ENCODE results near the gene PLOD3. TPM values are rescaled to one million over a fixed set of nuclear protein-coding genes. Genes with fewer than 3 reads are reported as not detected.
"Not testable (repeated sequence)": the region's sequence is repeated elsewhere in the genome, so short reads cannot be mapped to it uniquely, and the experiment has no call there.

PLOD3 gene
- total RNA-seq, 5 donors from 2014 or later (not counting 1 experiment from before 2014, with no cell fraction given), result 27.7 to 74.2 (median 58.8) TPM

GRCh38 chr7:101207459-101207858 is 9.9 kb downstream of the PLOD3 start:
- CTCF ChIA-PET, result no interaction called here
- WGBS (ENCODE audit: insufficient coverage), result 93% methylated on average over 15 of the region's 17 CpGs
- H3K36me3 ChIP-seq (ENCODE audit: control insufficient read depth in 2 of 2, extremely low read depth in 1 of 2, insufficient read depth in 1 of 2, low read length in 1 of 2), result peaks cover 17 to 21% of the 10 kb centered on the region in 2 donors

GRCh38 chr7:101206665-101207042 is 10.7 kb downstream of the PLOD3 start:
- CTCF ChIA-PET, result no interaction called here
- H3K36me3 Mint-ChIP-seq, result peaks cover 24% of the 10 kb centered on the region
- peaks cover 0 to 20% of the 10 kb centered on the region in 2 experiments for H3K4me1 ChIP-seq (ENCODE audit: control insufficient read depth in 1 of 2, extremely low read depth in 1 of 2, insufficient read depth in 2 of 2, low read length in 2 of 2)
- no peak overlapping the region for H3K27ac Mint-ChIP-seq
- peaks cover 8 to 12% (median 9%) of the 10 kb centered on the region in 3 donors for H3K4me1 Mint-ChIP-seq
- no peak for DNase-seq
- no peaks in the 10 kb centered on the region for H3K9me3 Mint-ChIP-seq
- peaks cover 13 to 21% of the 10 kb centered on the region in 2 donors for H3K36me3 ChIP-seq (ENCODE audit: control insufficient read depth in 2 of 2, extremely low read depth in 1 of 2, insufficient read depth in 1 of 2, low read length in 1 of 2)
- 75% methylated on average over 14 of the region's 19 CpGs for WGBS (ENCODE audit: insufficient coverage)
- H3K4me3 Mint-ChIP-seq, result no peak overlapping the region
- POLR2A ChIA-PET, result no interaction called here
- H3K9me3 ChIP-seq, result no peaks in the 10 kb centered on the region
- ATAC-seq (replicated peaks in 1 of 4), result no peak
- H3K27me3 ChIP-seq (replicated peaks in 1 of 2; ENCODE audit: control insufficient read depth in 2 of 2, extremely low read depth in 1 of 2, insufficient read depth in 2 of 2, low read length in 1 of 2), result peaks cover 2 to 23% of the 10 kb centered on the region in 2 experiments
- H3K27me3 Mint-ChIP-seq, result peaks cover 12 to 14% of the 10 kb centered on the region in 2 donors
- H3K27ac ChIP-seq (ENCODE audit: low read length), result no peak overlapping the region
- H3K4me3 ChIP-seq (ENCODE audit: control insufficient read depth in 1 of 2, extremely low read depth in 1 of 2, low read length in 1 of 2), result no peak overlapping the region

More at GRCh38 chr7:101207459-101207858, 9.9 kb downstream of the PLOD3 start:
- Histone ChIP-seq H3K27ac (ENCODE audit: low read length) (no peak overlapping the region), H3K9me3 (no peaks in the 10 kb centered on the region), H3K27me3 (replicated peaks in 1 of 2; ENCODE audit: control insufficient read depth in 2 of 2, extremely low read depth in 1 of 2, insufficient read depth in 2 of 2, low read length in 1 of 2) (peaks cover 2 to 15% of the 10 kb centered on the region in 2 experiments), H3K4me1 (ENCODE audit: control insufficient read depth in 1 of 2, extremely low read depth in 1 of 2, insufficient read depth in 2 of 2, low read length in 2 of 2) (peaks cover 0 to 12% of the 10 kb centered on the region in 2 experiments), H3K4me3 (ENCODE audit: control insufficient read depth in 1 of 2, extremely low read depth in 1 of 2, low read length in 1 of 2) (no peak overlapping the region)
- peaks cover 24% of the 10 kb centered on the region for H3K36me3 Mint-ChIP-seq
- POLR2A ChIA-PET, result no interaction called here
- no peak for DNase-seq
- peaks cover 7 to 12% (median 8%) of the 10 kb centered on the region in 3 donors for H3K4me1 Mint-ChIP-seq
- no peaks in the 10 kb centered on the region for H3K9me3 Mint-ChIP-seq
- ATAC-seq (replicated peaks in 1 of 4), result no peak
- no peak overlapping the region for H3K4me3 Mint-ChIP-seq
- no peak overlapping the region for H3K27ac Mint-ChIP-seq
- peaks cover 11 to 12% of the 10 kb centered on the region in 2 donors for H3K27me3 Mint-ChIP-seq

- Mint-ChIP-seq H3K27me3 (peaks cover 14 to 18% of the 10 kb centered on the region in 2 donors), H3K36me3 (peaks cover 24% of the 10 kb centered on the region), H3K27ac (no peak overlapping the region), H3K4me3 (no peak overlapping the region), H3K4me1 (peaks cover 10 to 14% (median 12%) of the 10 kb centered on the region in 3 donors), H3K9me3 (no peaks in the 10 kb centered on the region)
- DNase-seq (no peak), ATAC-seq (replicated peaks in 1 of 4) (no peak)
- Histone ChIP-seq H3K27me3 (replicated peaks in 1 of 2; ENCODE audit: control insufficient read depth in 2 of 2, extremely low read depth in 1 of 2, insufficient read depth in 2 of 2, low read length in 1 of 2) (peaks cover 2 to 28% of the 10 kb centered on the region in 2 experiments), H3K27ac (ENCODE audit: low read length) (no peak overlapping the region), H3K9me3 (no peaks in the 10 kb centered on the region), H3K4me1 (ENCODE audit: control insufficient read depth in 1 of 2, extremely low read depth in 1 of 2, insufficient read depth in 2 of 2, low read length in 2 of 2) (peaks cover 0 to 24% of the 10 kb centered on the region in 2 experiments), H3K36me3 (ENCODE audit: control insufficient read depth in 2 of 2, extremely low read depth in 1 of 2, insufficient read depth in 1 of 2, low read length in 1 of 2) (peaks cover 7 to 21% of the 10 kb centered on the region in 2 donors), H3K4me3 (ENCODE audit: control insufficient read depth in 1 of 2, extremely low read depth in 1 of 2, low read length in 1 of 2) (no peak overlapping the region)
- CTCF ChIA-PET, result interaction anchor here in 1 of 2 donors (2.0 kb wide), 1 partner anchor 76 kb away, joined by 4 read pairs; no protein-coding TSS in a partner anchor
- WGBS (ENCODE audit: insufficient coverage), result 90% methylated on average over 19 of the region's 32 CpGs
- POLR2A ChIA-PET, result no interaction called here
Observed at GRCh38 chr7:101205901-101206664, 11.3 kb downstream of the PLOD3 start.

DNA sequence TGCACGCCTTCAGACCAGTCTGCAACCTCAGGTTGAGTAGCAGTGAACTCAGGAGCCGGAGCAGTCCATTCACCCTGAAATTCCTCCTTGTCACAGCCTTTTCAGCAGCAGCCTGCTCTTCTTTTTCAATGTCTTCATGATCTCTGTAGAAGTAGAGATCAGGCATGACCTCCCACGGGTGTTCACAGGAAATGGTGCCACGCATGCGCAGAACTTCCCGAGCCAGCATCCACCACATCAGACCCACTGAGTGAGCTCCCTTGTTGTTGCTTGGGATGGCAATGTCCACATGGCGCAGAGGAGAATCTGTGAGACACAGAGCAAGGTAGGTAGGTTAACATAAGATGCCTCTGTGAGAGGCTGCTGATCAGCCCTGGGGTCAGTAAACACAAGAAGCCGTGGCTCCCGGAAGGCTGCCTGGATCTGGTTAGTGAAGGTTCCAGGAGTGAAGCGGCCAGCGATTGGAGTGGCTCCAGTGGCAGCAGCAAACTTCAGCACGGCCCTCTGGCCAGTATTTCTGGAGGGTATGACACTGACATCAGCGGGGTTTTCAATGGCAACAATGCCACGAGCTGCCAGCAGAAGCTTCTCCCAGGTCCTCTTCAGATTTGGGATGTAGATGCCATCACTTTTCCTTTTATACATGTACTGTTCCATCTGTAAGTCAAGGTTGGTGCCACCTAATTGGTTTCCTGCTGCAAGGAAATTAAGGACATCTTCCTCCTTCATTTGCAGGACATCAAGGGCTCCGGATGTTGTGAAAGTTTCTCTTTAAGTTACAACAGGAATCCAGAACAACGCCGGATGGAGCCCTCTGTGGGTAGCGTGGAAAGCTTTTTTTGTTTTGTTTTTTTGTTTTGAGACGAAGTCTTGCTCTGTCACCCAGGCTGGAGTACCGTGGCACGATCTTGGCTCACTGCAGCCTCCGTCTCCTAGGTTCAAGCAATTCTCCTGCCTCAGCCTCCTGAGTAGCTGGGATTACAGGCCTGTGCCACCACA is 13.3 kb downstream of the PLOD3 start:
- H3K9me3 Mint-ChIP-seq; H3K27ac ChIP-seq (ENCODE audit: low read length); H3K9me3 ChIP-seq; POLR2A ChIA-PET: not testable (repeated sequence)
- peak in 2 of 4 experiments; percentile 44 to 62 for ATAC-seq (replicated peaks in 1 of 4)
- peak in 18 of 35 experiments; percentile 12 to 43 (median 25) for DNase-seq
- Mint-ChIP-seq H3K36me3 (peaks cover 18% of the 10 kb centered on the region), H3K4me1 (peaks cover 13 to 19% (median 16%) of the 10 kb centered on the region in 3 donors), H3K27ac (peak overlapping the region; percentile 70 to 93), H3K27me3 (peaks cover 21 to 30% of the 10 kb centered on the region in 2 donors), H3K4me3 (peak overlapping the region; percentile 38 to 80 (median 63))
- 78% methylated on average over 6 of the region's 22 CpGs for WGBS (ENCODE audit: insufficient coverage)
- H3K36me3 ChIP-seq (ENCODE audit: control insufficient read depth in 2 of 2, extremely low read depth in 1 of 2, insufficient read depth in 1 of 2, low read length in 1 of 2), result peaks cover 0 to 15% of the 10 kb centered on the region in 2 donors
- peaks cover 0 to 30% of the 10 kb centered on the region in 2 experiments for H3K4me1 ChIP-seq (ENCODE audit: control insufficient read depth in 1 of 2, extremely low read depth in 1 of 2, insufficient read depth in 2 of 2, low read length in 2 of 2)
- peak overlapping the region in 1 of 2 donors; percentile 18 for H3K4me3 ChIP-seq (ENCODE audit: control insufficient read depth in 1 of 2, extremely low read depth in 1 of 2, low read length in 1 of 2)
- peaks cover 2 to 45% of the 10 kb centered on the region in 2 experiments for H3K27me3 ChIP-seq (replicated peaks in 1 of 2; ENCODE audit: control insufficient read depth in 2 of 2, extremely low read depth in 1 of 2, insufficient read depth in 2 of 2, low read length in 1 of 2)
- CTCF ChIA-PET, result interaction anchor here (0.5 to 2.0 kb wide), 3 partner anchors 40 to 495 kb away, joined by 4 to 7 read pairs (median 5); no protein-coding TSS in a partner anchor

DNA sequence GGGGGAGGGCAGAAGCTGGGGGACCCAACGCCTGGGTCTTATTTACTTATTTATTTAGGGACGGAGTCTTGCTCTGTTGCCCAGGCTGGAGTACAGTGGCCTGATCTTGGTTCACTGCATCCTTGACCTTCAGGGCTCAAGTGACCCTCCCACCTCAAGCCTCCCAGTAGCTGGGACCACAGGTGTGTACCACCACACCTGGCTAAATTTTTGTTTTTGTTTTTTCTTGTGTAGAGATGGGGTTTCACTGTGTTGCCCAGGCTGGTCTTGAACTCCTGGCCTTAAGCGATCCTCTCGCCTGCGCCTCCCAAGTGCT is 14.8 kb downstream of the PLOD3 start:
- H3K36me3 Mint-ChIP-seq, result peaks cover 11% of the 10 kb centered on the region
- ChIA-PET CTCF (interaction anchor here in 1 of 2 donors (0.6 kb wide), 1 partner anchor 1231 kb away, joined by 8 read pairs; the partner anchor contains the start of gene ORAI2), POLR2A (no interaction called here)
- H3K27ac ChIP-seq (ENCODE audit: low read length), result no peak overlapping the region
- peak overlapping the region in 2 of 3 donors; percentile 9 to 23 for H3K4me3 Mint-ChIP-seq
- H3K4me1 Mint-ChIP-seq, result peaks cover 13 to 19% (median 16%) of the 10 kb centered on the region in 3 donors
- 88% methylated on average over 4 of the region's 5 CpGs for WGBS (ENCODE audit: insufficient coverage)
- DNase-seq (no peak), ATAC-seq (replicated peaks in 1 of 4) (no peak)
- peaks cover 21 to 33% of the 10 kb centered on the region in 2 donors for H3K27me3 Mint-ChIP-seq
- peaks cover 0 to 30% of the 10 kb centered on the region in 2 experiments for H3K4me1 ChIP-seq (ENCODE audit: control insufficient read depth in 1 of 2, extremely low read depth in 1 of 2, insufficient read depth in 2 of 2, low read length in 2 of 2)
- H3K36me3 ChIP-seq (ENCODE audit: control insufficient read depth in 2 of 2, extremely low read depth in 1 of 2, insufficient read depth in 1 of 2, low read length in 1 of 2), result peaks cover 0 to 7% of the 10 kb centered on the region in 2 donors
- peaks cover 2 to 59% of the 10 kb centered on the region in 2 experiments for H3K27me3 ChIP-seq (replicated peaks in 1 of 2; ENCODE audit: control insufficient read depth in 2 of 2, extremely low read depth in 1 of 2, insufficient read depth in 2 of 2, low read length in 1 of 2)
- H3K27ac Mint-ChIP-seq, result peak overlapping the region in 1 of 2 donors; percentile 67
- H3K9me3 ChIP-seq, result no peaks in the 10 kb centered on the region
- no peak overlapping the region for H3K4me3 ChIP-seq (ENCODE audit: control insufficient read depth in 1 of 2, extremely low read depth in 1 of 2, low read length in 1 of 2)
- H3K9me3 Mint-ChIP-seq, result no peaks in the 10 kb centered on the region
